ENCODE results near the gene TSPAN5. TPM values are rescaled to one million over a fixed set of nuclear protein-coding genes. Genes with fewer than 3 reads are reported as not detected.

The TSPAN5 gene
- total and polyA plus RNA-seq, 2 donors: 4.7 to 10.3 TPM

DNA sequence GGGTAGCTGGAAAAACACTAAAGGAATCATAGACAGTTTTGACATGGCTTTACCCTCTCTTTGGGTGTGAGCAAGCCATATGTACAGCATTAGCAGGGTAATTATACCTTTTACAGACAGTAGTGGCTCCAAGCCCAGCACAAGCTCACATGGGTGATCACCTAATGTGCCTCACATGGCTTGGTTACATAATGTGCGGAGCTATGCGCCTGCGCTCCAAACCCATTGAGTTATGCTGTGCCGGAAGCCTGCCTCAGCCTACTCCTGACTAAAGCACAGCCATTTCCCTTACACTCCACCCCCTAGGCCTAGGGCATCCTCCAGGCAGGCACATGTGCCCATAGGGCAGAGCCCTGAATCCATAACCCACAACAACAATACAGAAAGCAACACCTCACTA is 6.5 kb upstream of the TSPAN5 start:
- no peaks in the 10 kb centered on the region for H3K36me3 ChIP-seq (ENCODE audit: control insufficient read depth in 2 of 2, insufficient read depth in 2 of 2, low read length in 1 of 2)
- WGBS: 99% methylated on average over 4 of the region's 4 CpGs
- H3K4me3 ChIP-seq (ENCODE audit: low read length in 2 of 2): no peak overlapping the region
- DNase-seq (ENCODE audit: low read depth in 6 of 9, low spot score in 9 of 9): peak in 1 of 9 donors; percentile 39
- peaks cover 2 to 26% of the 10 kb centered on the region in 2 donors for H3K9me3 ChIP-seq (ENCODE audit: control insufficient read depth in 2 of 2, insufficient read depth in 1 of 2, low read length in 1 of 2)
- peaks cover 14 to 20% of the 10 kb centered on the region in 2 donors for H3K4me1 ChIP-seq (ENCODE audit: control insufficient read depth in 2 of 2, insufficient read depth in 2 of 2, low read length in 2 of 2)
- H3K27me3 ChIP-seq (ENCODE audit: control insufficient read depth in 2 of 2, insufficient read depth in 1 of 2, low read length in 1 of 2): no peaks in the 10 kb centered on the region
- H3K27ac ChIP-seq (ENCODE audit: low read depth in 1 of 2, low read length in 1 of 2): no peak overlapping the region

DNA sequence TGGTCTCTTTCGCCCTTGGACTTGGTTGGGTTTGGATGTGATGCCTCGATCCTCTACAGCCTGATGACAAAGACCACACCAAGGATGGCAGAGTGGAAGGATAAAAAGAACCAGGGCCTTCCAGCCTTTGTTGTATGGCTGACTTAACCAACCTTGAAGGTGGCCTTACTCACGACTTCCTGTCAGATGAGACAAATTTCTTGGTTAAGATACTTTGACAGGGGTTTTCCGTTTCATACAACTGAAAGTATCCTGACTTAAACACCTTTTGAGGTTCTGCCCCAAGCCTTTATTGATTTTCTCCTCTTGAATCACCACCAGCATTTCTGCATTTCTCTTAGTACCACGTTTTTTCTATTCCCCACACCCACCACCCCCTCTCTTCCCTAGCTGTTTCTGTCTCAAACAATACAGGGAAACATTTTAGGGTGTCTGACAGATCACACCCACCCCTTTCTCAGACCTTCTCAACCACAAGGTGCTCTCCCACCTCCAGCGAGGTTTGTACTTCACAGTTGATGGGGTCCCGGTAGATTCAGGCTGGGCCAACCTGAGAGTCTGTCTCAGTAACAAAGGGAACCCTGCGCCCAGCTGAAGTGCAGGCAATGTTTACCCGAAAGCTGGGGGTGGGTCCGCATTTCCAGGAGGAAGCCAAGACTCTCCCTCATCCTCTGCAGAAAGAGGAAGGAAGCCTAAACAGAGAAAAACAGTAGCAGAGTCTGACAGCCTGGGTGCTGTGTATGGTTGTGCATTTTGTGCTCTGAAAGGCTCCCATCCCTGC is 5.0 kb upstream of the TSPAN5 start:
- no peak overlapping the region for H3K4me3 ChIP-seq (ENCODE audit: low read length in 2 of 2)
- peaks cover 0 to 7% of the 10 kb centered on the region in 2 donors for H3K27me3 ChIP-seq (ENCODE audit: control insufficient read depth in 2 of 2, insufficient read depth in 1 of 2, low read length in 1 of 2)
- DNase-seq (ENCODE audit: low read depth in 6 of 9, low spot score in 9 of 9): peak in 7 of 9 donors; percentile 39 to 84 (median 57)

DNA sequence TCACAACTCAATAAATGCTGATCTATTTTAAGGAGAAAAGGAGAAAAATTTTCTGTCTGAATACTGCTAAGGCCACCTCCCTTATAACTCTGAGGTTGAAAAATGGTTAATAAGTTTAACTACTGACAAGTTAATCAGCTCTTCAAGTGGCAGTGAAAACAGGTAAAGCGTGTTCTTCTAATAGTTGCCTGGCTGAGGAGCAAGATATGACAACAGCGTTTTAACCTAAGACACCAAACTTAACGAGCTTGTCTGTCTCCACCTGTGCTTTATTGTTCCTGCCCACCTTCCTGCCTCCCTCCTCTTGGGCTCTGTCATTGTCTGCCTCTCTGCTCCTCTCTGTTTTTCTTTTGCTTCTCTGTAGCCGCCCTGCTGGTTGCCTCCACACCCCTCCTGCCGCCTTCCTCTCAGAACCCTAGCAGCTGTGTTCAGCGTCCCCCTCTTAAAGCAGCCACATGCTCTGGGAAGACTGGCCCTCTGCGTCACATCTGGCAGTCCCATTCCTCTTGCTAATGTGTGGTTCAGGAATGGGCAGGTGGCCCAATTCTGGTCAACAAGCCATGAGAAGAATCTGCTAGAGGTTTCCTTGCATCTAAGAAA is 4.3 kb upstream of the TSPAN5 start:
- H3K4me1 ChIP-seq (ENCODE audit: control insufficient read depth in 2 of 2, insufficient read depth in 2 of 2, low read length in 2 of 2): peaks cover 19 to 28% of the 10 kb centered on the region in 2 donors
- no peaks in the 10 kb centered on the region for H3K36me3 ChIP-seq (ENCODE audit: control insufficient read depth in 2 of 2, insufficient read depth in 2 of 2, low read length in 1 of 2)
- peaks cover 2 to 26% of the 10 kb centered on the region in 2 donors for H3K9me3 ChIP-seq (ENCODE audit: control insufficient read depth in 2 of 2, insufficient read depth in 1 of 2, low read length in 1 of 2)
- peak overlapping the region; percentile 81 to 89 for H3K27ac ChIP-seq (ENCODE audit: low read depth in 1 of 2, low read length in 1 of 2)
- H3K4me3 ChIP-seq (ENCODE audit: low read length in 2 of 2): no peak overlapping the region
- 21% methylated on average over 7 of the region's 7 CpGs for WGBS
- peaks cover 0 to 7% of the 10 kb centered on the region in 2 donors for H3K27me3 ChIP-seq (ENCODE audit: control insufficient read depth in 2 of 2, insufficient read depth in 1 of 2, low read length in 1 of 2)
- DNase-seq (ENCODE audit: low read depth in 6 of 9, low spot score in 9 of 9): peak in 7 of 9 donors; percentile 44 to 86 (median 64)

More for the DNA sequence above, 5.0 kb upstream of the TSPAN5 start:
- H3K9me3 ChIP-seq (ENCODE audit: control insufficient read depth in 2 of 2, insufficient read depth in 1 of 2, low read length in 1 of 2): peaks cover 2 to 26% of the 10 kb centered on the region in 2 donors
- peak overlapping the region; percentile 81 to 89 for H3K27ac ChIP-seq (ENCODE audit: low read depth in 1 of 2, low read length in 1 of 2)
- WGBS: 19% methylated on average over 10 of the region's 10 CpGs
- peaks cover 19 to 28% of the 10 kb centered on the region in 2 donors for H3K4me1 ChIP-seq (ENCODE audit: control insufficient read depth in 2 of 2, insufficient read depth in 2 of 2, low read length in 2 of 2)
- H3K36me3 ChIP-seq (ENCODE audit: control insufficient read depth in 2 of 2, insufficient read depth in 2 of 2, low read length in 1 of 2): no peaks in the 10 kb centered on the region

DNA sequence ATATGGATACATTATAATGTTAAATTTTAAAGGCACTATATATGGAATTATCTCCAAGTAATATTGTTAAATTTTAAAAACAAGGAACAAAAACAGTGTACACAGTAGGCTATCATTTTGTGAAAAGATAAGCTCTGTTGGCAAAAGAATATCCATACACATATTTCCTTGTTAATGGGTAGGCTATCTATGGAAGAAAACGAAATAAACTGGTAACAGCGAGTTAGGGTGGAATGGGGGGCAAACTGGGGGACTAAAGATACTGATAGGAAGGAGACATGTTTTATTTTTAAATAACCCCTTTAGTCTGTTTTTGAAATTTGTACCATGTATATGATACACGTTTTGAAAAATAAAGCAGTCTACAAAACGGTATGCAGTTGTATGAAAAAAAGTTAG is 3.6 kb upstream of the TSPAN5 start:
- DNase-seq (ENCODE audit: low read depth in 6 of 9, low spot score in 9 of 9): no peak
- no peak overlapping the region for H3K4me3 ChIP-seq (ENCODE audit: low read length in 2 of 2)
- H3K9me3 ChIP-seq (ENCODE audit: control insufficient read depth in 2 of 2, insufficient read depth in 1 of 2, low read length in 1 of 2): peaks cover 2 to 25% of the 10 kb centered on the region in 2 donors
- H3K4me1 ChIP-seq (ENCODE audit: control insufficient read depth in 2 of 2, insufficient read depth in 2 of 2, low read length in 2 of 2): peaks cover 19 to 33% of the 10 kb centered on the region in 2 donors
- H3K36me3 ChIP-seq (ENCODE audit: control insufficient read depth in 2 of 2, insufficient read depth in 2 of 2, low read length in 1 of 2): no peaks in the 10 kb centered on the region
- no peak overlapping the region for H3K27ac ChIP-seq (ENCODE audit: low read depth in 1 of 2, low read length in 1 of 2)
- H3K27me3 ChIP-seq (ENCODE audit: control insufficient read depth in 2 of 2, insufficient read depth in 1 of 2, low read length in 1 of 2): peaks cover 0 to 11% of the 10 kb centered on the region in 2 donors
- 94% methylated on average over 4 of the region's 4 CpGs for whole genome bisulfite sequencing

DNA sequence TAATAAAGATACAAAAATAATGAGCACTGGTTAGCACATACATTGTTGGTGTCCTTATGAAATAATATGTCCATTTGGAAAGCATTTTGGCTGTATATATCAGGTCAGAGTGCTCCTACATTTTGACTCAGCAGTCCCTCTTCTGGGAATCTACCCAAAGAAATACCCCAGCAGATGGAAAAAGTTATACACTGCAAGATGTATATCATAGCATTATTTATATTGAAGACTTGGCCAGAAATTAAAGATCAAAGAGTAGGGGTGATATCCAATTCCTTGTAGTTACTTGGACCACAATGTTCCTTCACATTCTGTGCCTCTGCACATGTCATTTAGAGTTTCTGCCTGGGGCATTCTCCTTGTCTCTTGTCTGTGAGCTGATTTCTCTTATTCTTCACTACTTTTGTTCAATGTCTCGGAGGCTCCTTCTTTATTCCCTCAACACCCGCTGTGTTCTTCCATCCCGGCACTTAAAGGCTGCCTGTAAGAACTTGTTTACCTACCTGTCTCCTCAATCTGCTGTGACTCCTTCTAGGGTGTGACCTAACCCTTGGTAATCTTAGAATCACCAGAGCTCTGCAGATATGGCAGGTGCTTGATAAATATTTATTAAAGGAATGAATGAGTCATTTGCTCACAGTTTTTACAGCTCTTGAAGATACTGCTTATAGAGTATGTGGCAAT is 3.1 kb upstream of the TSPAN5 start:
- 94% methylated on average over 3 of the region's 3 CpGs for WGBS
- no peak overlapping the region for H3K4me3 ChIP-seq (ENCODE audit: low read length in 2 of 2)
- peaks cover 23 to 37% of the 10 kb centered on the region in 2 donors for H3K4me1 ChIP-seq (ENCODE audit: control insufficient read depth in 2 of 2, insufficient read depth in 2 of 2, low read length in 2 of 2)
- H3K27me3 ChIP-seq (ENCODE audit: control insufficient read depth in 2 of 2, insufficient read depth in 1 of 2, low read length in 1 of 2): peaks cover 0 to 11% of the 10 kb centered on the region in 2 donors
- peaks cover 2 to 19% of the 10 kb centered on the region in 2 donors for H3K9me3 ChIP-seq (ENCODE audit: control insufficient read depth in 2 of 2, insufficient read depth in 1 of 2, low read length in 1 of 2)
- no peaks in the 10 kb centered on the region for H3K36me3 ChIP-seq (ENCODE audit: control insufficient read depth in 2 of 2, insufficient read depth in 2 of 2, low read length in 1 of 2)
- H3K27ac ChIP-seq (ENCODE audit: low read depth in 1 of 2, low read length in 1 of 2): no peak overlapping the region
- no peak for DNase-seq (ENCODE audit: low read depth in 6 of 9, low spot score in 9 of 9)

DNA sequence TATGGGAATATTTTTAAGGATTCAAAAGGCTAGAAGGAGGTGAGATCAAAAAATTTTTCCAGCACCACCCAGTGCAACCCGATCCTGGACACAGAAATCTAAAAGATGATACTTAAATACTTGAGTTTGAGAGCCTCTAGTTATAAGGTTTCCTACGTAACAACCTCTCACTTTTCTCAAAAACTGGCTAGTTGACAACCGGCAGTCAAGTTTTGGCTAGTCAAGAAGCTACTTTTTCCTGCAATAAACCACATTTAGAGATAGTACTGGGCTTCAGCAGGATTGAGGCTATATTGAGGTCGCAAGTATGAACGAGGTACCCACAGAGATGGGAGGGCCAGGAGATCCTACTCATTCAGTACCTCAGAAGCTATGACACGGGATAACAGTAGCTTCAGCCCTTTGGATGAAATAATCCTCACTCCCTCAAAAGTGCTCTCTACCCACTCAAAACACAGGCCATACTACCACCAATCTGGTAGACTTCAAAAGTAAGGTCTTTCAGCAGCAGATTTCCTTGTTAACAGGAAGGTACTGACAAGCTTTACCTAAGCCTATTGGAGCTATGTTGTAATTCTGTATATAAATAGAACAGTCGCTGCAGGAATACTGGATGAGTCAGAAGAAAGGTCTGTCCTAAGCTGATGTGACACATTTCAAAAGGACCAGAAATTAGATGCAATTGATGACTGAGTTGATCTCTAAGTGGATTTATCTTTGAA is 1.5 kb upstream of the TSPAN5 start:
- peaks cover 0 to 11% of the 10 kb centered on the region in 2 donors for H3K27me3 ChIP-seq (ENCODE audit: control insufficient read depth in 2 of 2, insufficient read depth in 1 of 2, low read length in 1 of 2)
- H3K27ac ChIP-seq (ENCODE audit: low read depth in 1 of 2, low read length in 1 of 2): no peak overlapping the region
- H3K4me3 ChIP-seq (ENCODE audit: low read length in 2 of 2): no peak overlapping the region
- WGBS: 92% methylated on average over 7 of the region's 7 CpGs
- no peaks in the 10 kb centered on the region for H3K36me3 ChIP-seq (ENCODE audit: control insufficient read depth in 2 of 2, insufficient read depth in 2 of 2, low read length in 1 of 2)
- no peak for DNase-seq (ENCODE audit: low read depth in 6 of 9, low spot score in 9 of 9)
- H3K4me1 ChIP-seq (ENCODE audit: control insufficient read depth in 2 of 2, insufficient read depth in 2 of 2, low read length in 2 of 2): peaks cover 23 to 46% of the 10 kb centered on the region in 2 donors
- peaks cover 0 to 5% of the 10 kb centered on the region in 2 donors for H3K9me3 ChIP-seq (ENCODE audit: control insufficient read depth in 2 of 2, insufficient read depth in 1 of 2, low read length in 1 of 2)

DNA sequence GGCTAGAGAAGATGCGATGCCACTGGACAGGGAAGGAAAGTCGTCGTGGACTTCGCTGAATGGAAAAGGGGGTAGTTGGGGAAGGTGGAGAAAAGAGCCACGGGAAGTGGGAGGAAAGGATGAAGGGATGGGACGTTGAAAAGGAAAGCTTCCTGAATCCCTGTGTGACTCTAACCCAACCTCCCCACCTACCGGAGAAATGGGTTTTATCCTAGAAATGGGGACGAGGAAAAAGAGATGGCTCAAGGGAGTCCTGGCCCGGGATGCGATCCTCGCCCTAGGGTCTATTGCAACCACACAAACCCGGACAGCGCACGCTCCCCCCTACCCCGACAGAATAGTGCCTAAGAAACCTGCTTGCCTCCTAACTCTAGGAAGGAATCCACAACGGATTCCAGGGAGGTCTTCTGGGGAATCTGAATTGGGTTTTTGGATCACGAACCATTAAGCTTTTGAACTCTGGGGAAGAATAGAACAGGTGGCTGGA is 738 bp upstream of the TSPAN5 start:
- Histone ChIP-seq H3K4me3 (ENCODE audit: low read length in 2 of 2) (peak overlapping the region; percentile 69 to 79), H3K4me1 (ENCODE audit: control insufficient read depth in 2 of 2, insufficient read depth in 2 of 2, low read length in 2 of 2) (peaks cover 23 to 40% of the 10 kb centered on the region in 2 donors), H3K9me3 (ENCODE audit: control insufficient read depth in 2 of 2, insufficient read depth in 1 of 2, low read length in 1 of 2) (no peaks in the 10 kb centered on the region), H3K27me3 (ENCODE audit: control insufficient read depth in 2 of 2, insufficient read depth in 1 of 2, low read length in 1 of 2) (peaks cover 0 to 11% of the 10 kb centered on the region in 2 donors), H3K27ac (ENCODE audit: low read depth in 1 of 2, low read length in 1 of 2) (no peak overlapping the region), H3K36me3 (ENCODE audit: control insufficient read depth in 2 of 2, insufficient read depth in 2 of 2, low read length in 1 of 2) (no peaks in the 10 kb centered on the region)
- 37% methylated on average over 17 of the region's 17 CpGs for WGBS
- no peak for DNase-seq (ENCODE audit: low read depth in 6 of 9, low spot score in 9 of 9)

DNA sequence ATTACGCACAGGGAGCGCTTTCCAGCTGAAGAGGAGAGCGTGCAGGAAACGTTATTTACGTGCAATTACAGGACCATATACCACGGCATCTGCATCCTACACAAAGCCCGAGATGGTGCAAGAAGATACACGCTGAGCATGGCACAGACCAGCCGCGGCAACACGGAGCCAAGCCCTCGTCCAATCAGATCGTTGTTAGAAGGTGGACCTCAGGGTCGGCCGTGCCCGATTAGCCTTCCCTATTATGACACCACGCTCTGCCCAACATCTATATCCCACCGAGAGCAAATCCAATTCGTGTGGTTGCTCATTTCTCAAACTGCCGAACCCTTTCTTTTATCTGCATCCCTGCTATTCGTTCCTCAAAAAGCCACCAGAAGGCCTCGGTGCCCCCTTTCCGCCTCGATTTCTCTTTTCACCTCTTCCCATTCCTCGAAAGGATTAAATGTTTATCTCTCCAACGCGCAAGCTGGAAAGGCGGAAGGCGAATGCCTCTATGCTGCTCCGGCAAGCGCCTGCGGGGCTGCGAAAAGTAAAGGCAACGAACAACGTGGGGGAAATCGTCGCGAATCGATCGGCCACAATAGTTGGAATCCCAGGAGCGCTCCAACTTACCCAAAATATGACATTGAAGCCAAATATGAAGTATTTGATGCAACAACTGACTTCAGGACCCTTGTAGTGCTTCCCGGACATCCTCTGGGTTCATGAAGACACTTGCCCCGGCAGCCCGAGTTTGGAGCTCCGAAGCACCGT is 702 bp downstream of the TSPAN5 start:
- no peaks in the 10 kb centered on the region for H3K36me3 ChIP-seq (ENCODE audit: control insufficient read depth in 2 of 2, insufficient read depth in 2 of 2, low read length in 1 of 2)
- peaks cover 0 to 11% of the 10 kb centered on the region in 2 donors for H3K27me3 ChIP-seq (ENCODE audit: control insufficient read depth in 2 of 2, insufficient read depth in 1 of 2, low read length in 1 of 2)
- under 1% methylated on average over 46 of the region's 46 CpGs for WGBS
- peak in 6 of 9 donors; percentile 14 to 74 (median 33) for DNase-seq (ENCODE audit: low read depth in 6 of 9, low spot score in 9 of 9)
- no peak overlapping the region for H3K27ac ChIP-seq (ENCODE audit: low read depth in 1 of 2, low read length in 1 of 2)
- H3K9me3 ChIP-seq (ENCODE audit: control insufficient read depth in 2 of 2, insufficient read depth in 1 of 2, low read length in 1 of 2): no peaks in the 10 kb centered on the region
- H3K4me3 ChIP-seq (ENCODE audit: low read length in 2 of 2): peak overlapping the region; percentile 69 to 79
- H3K4me1 ChIP-seq (ENCODE audit: control insufficient read depth in 2 of 2, insufficient read depth in 2 of 2, low read length in 2 of 2): peaks cover 11 to 32% of the 10 kb centered on the region in 2 donors

Measured in thymus (tissue), 11 donors.